ENCODE results near the gene RECQL5.
"Not testable (repeated sequence)": the region's sequence is repeated elsewhere in the genome, so short reads cannot be mapped to it uniquely, and the experiment has no call there.

RECQL5 gene

DNA sequence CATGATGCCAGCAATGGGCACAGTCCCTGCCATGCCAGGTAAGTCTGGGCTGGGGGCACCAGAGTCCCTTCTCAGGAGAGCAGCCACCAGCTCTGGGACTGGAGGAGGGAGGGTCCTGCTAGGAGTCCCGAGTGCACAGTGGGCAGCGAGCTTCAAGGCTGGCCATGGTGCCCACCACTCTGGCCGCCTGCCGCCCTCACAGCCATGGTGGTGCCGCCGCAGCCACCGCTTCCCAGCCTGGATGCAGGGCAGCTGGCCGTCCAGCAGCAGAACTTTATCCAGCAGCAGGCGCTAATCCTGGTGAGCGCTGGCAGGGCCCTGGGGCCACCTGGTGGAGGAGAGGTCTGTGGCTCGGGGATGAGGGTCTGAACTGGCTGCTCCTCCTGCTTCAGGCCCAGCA lies 51.7 kb downstream of the RECQL5 start:
- DNase-seq (ENCODE audit: low read depth), result no peak

DNA sequence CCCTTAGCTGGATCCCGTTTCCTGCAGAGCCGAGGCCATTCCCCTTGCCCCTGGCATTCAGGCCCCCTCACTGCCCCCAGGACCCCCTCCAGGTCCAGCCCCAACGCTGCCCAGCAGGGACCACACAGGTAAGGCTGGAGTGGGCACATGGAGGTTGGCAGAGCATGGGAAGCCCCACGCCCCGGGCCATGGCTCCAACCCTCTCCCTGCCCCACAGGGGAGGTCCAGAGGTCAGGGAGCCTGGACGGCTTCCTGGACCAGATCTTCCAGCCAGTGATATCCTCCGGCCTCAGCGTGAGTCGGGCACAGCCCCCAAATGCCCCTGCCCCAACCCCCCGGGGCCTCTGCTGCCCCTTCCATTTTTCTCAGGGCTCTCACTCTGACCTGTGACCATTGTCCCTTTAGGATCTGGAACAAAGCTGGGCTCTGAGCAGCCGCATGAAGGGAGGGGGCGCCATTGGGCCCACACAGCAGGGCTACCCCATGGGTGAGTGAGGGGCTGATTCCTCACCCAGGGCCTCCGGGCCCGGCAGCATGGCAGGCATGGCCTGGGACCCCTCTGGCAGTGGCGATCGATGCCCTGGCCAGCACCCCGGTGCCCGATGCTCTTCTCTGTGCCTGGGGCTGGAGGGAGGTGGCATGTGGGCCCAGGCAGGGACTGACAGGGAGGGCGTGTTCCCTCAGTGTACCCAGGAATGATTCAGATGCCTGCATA lies 52.2 kb downstream of the RECQL5 start:
- no peak for DNase-seq (ENCODE audit: low read depth)

DNA sequence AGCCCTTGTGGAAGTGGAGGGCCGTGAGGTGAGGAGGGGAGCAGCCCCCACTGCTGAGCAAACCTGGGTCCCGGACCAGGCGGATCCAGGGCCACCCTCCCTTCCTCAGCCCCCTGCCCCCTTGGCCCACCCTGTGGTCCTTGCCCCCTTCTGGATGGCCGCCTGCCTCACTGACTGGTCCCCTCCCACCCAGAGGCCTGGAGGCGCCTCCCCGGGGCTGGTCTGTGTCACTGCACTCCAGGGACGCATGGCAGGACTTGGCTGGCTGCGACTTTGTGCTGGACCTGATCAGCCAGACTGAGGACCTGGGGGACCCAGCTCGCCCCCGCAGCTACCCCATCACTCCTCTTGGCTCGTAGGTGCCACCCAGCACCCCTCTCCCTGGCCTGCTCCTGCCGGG lies 52.9 kb downstream of the RECQL5 start:
- no peak for DNase-seq (ENCODE audit: low read depth)

DNA sequence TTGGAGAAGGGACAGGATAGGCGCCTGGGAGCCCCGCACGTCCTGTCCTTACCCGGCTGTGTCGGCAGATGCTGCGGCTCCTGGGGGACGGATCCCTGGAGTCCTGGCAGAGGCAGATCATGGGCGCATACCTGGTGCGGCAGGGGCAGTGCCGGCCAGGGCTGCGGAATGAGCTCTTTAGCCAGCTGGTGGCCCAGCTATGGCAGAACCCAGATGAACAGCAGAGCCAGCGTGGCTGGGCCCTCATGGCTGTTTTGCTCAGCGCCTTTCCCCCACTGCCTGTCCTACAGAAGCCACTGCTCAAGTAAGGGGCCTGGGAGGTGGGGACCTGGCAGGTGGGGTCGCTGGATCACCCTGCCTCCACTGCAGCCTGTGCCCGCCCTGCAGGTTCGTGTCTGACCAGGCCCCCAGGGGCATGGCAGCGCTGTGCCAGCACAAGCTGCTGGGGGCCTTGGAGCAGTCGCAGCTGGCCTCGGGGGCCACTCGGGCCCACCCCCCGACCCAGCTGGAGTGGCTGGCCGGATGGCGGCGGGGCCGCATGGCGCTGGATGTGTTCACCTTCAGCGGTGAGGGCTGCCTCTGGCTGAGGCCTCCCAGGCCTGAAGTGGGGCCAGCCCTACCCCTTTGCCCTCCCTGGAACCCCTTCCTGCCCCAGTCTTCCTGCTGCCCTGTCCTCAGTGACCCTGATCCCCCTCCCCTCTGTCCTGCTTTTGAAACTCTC lies 53.9 kb downstream of the RECQL5 start:
- no peak for DNase-seq (ENCODE audit: low read depth)

DNA sequence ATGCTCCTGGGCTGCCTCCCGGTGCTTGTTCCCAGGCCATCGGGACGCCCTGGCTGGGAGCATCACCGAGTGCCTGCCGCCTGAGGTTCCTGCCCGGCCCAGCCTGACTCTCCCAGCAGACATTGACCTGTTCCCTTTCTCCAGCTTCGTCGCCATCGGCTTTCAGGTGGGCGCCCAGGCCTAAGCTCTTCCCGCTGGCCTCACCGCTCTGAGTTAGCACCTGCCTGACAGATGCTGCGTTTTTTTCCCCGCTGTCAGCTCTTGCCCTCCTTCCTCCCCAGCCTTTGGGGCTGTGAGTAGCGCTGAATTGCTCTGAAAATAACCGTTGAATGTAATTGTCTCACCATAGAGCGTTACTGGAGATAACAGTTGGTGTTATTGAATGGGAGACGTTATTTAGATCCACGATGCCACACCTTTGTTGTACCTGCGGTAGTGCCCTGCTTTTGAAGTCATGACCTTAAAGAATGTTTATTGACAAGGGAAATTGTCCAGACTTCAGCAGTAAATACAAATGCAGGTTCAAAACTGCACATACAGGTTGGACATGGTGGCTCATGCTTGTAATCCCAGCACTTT lies 55.0 kb downstream of the RECQL5 start:
- DNase-seq (ENCODE audit: low read depth), result no peak

DNA sequence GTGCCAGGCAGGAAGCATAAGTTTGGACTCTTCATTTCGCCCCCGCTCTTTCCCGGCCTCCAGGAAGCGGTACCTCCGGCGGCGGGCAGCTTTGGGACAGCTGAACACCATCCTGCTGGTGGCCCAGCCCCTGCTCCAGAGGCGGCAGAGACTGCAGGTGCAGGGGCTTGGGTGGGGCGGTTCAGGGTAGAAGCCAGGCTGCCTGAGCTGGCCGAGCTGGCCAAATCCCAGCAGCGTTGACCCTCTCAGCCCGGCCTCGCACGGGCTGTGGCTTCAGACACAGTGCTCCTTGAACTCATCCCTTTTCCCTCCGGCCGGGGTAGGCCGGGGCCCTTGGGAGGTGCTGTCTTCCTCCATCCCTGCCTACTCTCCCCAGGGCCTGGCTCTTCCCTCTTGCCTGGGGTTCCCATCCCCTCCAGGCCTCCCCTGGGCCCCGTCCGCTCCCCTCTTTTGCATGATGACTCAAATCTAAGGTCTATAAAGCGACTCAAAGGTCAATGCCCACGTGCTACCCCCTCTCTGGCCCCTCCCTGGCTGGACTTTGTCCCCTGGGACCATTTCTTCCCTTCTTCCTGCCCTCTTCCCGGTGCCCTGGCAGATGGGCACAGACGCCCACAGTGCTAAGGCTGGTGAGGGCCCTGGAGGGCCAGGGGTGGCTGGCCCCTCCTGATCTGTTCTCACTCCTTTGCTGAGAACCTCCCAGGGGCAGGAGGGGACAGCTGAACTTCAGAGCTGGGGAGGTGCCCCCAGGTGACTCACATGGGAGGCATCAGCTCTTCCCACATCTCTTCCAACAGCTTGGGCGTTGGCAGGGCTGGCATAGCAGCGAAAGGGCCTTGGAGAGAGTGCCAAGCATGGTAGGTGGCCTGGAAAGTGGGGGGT lies 56.6 kb downstream of the RECQL5 start:
- DNase-seq (ENCODE audit: low read depth), result no peak

DNA sequence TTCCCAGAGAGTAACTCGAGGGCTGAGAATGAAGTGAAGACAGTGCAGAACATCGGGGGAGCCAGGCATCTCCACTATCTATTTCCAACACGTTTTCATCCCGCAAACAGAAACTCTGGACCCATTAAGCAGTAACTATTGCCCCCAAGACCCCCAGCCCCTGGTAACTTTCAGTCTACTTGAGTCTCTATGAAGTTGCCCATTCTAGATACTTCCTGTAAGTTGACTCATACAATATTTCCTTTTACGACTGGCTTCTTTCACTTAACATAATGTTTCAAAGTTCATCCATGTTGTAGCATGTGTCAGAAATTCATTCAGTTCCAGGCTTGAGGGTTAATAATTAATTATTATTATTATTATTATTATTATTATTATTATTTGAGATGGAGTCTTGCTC lies 59.9 kb downstream of the RECQL5 start:
- no peak for DNase-seq (ENCODE audit: low read depth)

DNA sequence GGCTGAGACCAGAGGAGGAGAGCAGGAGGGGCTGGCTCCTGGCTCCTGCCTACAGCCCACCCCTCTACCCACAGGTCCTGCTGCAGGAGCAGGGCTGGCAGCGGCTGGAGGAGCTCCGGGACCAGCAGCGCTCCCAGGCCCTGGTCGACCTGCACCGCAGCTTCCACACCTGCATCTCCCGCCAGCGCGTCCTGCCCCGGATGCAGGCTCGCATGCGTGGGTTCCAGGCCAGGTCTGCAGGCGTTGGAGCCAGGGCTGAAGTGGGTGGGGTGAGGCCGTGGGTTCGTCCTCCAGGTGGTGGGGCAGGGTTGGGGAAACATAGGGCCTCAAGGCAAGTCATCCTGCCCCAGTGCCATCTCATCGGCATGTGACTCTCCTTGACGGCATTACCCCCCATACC lies 61.2 kb downstream of the RECQL5 start:
- no peak for DNase-seq (ENCODE audit: low read depth)

DNA sequence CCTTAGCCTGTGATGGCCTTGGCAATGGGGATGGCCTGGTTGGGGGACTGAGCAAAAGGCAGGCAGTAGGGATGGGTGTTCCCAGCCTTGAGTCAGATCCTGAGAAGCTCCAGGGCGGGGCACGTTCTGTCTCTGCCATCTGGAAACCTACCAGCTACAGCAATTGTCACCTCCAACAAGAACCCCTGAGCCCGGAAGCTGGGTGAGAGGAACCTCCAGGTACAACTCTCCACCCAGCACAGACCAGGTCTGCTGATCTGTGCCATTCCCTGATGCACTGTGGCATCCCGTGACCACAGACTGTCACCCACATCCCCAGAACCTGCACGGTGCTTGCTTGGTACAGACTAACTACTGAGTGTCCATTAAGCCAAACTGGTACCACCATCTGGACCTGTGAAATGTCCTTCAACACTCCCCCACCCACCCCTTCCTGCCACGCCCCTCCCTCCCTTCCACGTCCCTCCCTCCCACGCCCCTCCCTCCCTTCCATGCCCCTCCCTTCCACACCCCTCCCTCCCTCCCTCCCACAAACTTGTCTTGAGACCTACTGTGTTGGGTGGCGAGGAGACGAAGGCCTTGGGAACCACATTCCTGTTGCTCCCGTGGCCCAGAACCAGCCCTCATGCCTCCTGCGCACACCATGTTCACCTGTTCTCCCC lies 62.8 kb downstream of the RECQL5 start:
- DNase-seq (ENCODE audit: low read depth), result no peak

DNA sequence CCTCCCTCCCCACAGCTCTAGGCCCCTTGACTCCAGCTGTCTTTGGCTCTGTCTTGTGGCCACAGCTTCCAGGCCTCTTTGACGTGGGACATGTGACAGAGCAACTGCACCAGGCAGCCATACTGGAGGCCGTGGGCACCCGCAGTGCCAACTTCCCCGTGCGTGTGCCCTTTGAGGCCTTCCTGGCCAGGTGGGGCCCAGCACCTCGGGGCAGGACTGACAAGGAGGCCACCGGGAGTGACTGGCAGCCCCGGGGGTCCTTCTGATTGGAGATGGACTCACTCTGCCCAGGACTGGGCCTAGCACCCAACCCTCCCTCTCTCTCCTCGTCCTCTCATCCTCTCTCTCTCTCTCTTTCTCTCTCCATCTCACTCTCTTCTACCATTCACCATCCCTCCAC lies 63.8 kb downstream of the RECQL5 start:
- DNase-seq (ENCODE audit: low read depth), result no peak

DNA sequence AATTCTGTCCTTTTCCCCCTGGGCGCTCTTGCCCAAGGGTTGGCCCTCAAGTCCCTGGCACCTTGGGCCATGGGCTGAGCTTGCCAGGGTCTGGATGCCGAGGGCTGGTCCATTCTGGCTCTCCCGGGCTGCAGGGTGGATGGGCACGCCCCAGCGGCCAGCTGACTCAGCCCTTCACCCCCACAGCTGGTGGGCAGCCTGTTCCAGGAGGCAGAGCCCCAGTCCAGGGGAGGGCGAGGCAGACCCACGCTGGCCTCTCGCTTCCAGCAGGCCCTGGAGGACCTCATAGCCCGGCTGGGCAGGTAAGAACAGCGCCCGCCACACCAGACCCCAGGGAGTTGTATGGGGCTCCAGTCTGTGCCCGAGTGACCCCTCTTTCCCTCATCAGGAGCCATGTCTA lies 64.3 kb downstream of the RECQL5 start:
- DNase-seq (ENCODE audit: low read depth), result no peak

DNA sequence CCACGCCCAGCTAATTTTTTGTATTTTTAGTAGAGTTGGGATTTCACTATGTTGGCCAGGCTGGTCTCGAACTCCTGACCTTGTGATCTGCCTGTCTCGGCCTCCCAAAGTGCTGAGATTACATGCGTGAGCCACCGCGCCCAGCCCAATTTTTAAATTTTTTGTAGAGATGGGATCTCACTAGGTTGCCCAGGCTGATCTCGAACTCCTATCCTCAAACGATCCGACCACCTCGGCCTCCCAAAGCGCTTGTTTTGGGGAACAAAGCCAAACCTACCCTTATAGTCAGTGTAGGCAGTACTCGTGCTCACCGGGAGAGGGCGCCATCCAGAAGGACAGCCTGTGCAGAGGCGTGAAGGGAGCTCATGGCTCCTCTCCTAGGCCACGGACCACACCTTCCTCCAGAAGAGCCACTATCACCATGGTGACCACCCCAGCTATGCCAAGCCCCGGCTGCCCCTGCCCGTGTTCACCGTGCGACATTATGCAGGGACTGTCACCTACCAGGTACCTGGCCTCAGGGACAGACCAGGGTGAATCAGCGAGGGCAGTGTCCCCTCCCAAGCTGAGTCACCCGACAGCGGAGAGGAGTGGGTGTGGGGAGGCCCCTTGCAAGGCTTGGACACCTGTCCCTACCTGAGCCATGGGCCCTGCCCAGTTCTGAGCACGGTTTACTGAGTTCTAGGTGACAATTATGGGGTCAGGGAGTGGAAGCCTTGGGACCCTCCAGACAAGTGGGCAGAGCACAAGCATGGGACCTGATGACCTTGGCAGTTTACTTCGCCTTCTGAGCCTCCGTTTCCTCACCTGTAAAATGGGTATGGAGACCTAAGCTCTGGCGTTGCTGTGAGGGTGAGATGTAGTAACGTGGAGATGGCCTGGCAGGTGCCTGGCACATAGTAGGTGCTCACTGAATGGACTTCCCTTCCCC lies 65.6 kb downstream of the RECQL5 start:
- peak; percentile 24 for DNase-seq (ENCODE audit: low read depth)

DNA sequence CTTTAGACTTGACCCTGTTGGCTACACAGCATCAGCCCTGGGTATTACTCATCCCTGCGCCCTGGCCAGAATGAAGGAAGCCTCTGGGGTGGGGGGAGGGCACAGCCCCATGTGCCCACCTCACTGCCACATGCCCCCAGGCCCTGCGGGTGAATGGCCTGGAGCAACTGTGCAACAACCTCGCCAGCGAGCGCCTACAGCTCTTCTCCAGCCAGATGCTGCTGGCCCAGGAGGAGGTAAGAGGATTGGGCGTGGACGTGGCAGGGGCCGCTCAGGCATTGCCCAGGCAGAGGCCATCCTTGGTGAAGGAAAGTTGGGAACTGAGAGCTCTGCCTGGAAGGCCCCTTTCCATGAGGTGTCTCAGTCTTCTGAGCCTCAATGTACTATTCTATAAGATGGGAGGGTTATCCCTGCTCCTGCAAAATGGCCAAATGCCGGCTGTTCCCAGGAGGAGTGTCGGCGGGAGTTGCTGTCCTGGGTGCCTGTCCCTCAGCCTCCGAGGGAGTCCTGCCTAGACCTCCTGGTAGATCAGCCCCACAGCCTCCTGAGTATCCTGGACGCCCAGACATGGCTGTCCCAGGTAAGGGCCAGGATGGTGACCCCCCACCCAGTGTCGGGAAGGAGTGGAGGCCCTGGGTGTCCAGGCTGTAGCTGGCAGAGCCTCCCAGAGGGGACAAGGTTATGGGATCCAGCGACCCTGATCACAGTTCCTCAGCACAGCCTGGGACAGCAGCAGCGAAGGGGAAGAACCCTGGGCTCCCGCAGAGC lies 70.5 kb downstream of the RECQL5 start:
- DNase-seq (ENCODE audit: low read depth), result no peak

DNA sequence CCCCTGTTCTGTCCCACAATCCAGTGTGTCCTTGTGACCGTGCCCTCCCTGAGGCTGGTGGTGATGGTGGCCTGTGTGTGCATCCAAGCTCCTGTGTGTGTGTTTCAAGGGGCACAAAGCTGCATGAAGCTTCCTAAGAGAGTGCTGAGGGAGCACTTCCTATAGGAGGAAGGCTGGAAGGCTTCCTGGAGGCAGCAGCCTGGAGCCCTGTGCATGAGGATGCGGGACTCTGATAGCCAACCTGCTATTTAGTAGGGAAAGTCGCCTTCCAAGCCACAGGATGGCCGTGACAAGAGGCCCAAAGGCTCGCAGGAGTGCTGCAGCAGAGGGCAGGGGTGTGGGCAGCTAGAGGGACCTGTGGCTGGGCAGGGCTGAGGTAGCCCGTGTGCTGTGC lies 71.0 kb downstream of the RECQL5 start:
- no peak for DNase-seq (ENCODE audit: low read depth)

DNA sequence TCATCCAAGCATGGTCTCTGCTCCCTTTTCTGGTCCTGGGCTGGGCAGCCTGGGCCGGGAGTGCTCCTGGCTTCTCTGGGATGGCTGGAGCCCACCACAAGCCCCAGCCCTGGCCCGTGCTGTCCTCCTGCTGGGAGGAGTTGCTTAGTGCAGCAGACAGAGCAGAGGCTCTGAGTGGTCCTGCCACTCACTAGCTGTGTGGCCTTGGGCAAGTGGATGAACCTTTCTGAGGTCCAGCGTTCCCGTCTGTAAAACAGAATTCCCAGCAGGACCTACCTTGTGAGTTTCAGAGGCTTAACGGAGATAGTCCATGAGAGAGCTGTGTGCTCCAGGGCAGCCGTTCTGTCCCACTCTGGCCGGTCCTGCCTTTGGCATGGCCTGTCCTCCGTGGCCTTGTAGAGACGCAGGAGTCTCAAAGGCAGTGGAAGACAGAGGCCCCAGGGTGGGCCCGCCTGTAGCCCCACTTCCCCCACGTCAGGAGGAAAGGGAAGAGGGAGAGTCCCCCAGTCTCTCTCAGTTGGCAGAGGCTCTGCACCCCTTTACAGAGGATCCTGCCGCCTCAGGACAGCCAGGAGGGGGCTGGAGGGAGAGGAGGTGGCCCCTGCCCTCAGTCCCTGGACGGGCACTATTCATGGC lies 71.6 kb downstream of the RECQL5 start:
- no peak for DNase-seq (ENCODE audit: low read depth)

DNA sequence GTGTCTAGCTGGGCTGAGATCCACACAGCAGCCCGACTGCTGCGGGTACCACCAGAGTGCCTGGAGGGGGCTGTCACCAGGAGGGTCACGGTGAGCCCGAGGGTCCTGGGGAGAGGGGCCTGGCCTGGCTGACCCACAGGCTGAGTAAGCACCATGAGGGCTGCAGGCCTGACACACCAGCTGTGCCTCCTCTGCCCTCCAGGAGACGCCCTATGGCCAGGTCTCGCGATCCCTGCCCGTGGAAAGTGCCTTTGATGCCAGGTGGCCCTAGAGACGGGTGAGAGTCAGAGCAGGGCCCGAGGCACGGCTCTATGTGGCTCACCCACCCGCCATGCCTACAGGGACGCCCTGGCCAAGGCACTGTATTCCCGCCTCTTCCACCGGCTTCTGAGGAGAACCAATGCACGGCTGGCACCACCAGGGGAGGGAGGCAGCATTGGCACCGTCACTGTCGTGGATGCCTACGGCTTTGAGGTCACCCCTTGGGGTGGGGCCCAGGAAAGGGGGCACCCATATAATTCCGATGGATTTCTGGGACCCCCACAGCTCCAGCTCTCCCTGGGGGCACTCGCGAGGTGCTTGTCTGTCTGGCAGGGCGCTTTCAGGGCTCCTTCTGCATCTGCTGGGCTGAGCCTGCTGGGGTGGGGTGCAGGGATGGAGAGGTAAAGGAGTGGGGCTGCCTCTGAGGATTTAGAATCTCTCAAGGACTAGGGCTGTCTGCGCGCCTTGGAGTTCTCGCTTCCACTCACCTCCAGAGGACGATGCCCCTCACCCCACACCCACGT lies 72.3 kb downstream of the RECQL5 start:
- DNase-seq (ENCODE audit: low read depth), result no peak

DNA sequence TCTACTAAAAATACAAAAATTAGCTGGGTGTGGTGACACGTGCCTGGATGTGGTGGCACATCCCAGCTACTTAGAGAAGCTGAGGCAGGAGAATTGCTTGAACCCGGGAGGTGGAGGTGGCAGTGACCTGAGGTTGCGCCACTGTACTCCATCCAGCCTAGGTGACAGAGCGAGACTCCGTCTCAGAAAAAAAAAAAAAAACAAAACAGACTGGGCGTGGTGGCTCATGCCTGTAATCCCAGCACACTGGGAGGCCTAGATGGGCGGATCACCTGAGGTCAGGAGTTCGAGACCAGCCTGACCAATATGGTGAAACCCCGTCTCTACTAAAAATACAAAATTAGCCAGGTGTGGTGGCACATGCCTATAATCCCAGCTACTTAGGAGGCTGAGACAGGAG lies 73.5 kb downstream of the RECQL5 start:
- DNase-seq (ENCODE audit: low read depth), result not testable (repeated sequence)

DNA sequence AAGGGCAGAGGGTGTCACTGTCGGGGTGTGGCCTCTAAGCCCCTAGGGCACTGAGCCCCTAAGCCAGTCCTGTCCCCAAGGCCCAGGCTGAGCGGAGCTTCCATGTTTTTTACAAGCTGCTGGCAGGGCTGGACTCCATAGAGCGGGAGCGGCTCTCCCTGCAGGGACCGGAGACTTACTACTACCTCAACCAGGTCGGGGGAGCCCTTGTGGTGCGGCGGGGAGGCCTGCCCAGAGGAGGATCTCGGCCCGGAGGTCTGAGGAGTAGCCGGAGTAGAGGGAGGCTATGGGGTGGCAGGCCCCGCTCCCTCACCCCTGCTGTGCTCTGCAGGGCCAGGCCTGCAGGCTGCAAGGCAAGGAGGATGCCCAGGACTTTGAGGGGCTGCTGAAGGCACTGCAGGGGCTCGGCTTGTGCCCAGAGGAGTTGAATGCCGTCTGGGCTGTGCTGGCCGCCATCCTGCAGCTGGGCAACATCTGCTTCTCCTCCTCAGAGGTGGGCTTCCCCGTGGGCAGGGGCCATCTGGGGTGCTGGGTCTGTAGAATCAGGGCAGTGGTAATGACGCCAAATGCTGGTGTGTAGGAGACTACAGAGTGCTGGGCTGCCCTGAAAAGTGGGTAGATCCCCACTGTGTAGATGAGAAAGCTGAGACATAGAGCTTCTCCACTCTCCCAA lies 74.5 kb downstream of the RECQL5 start:
- DNase-seq (ENCODE audit: low read depth), result no peak
